ENCODE data around the gene MOB3B.

DNA sequence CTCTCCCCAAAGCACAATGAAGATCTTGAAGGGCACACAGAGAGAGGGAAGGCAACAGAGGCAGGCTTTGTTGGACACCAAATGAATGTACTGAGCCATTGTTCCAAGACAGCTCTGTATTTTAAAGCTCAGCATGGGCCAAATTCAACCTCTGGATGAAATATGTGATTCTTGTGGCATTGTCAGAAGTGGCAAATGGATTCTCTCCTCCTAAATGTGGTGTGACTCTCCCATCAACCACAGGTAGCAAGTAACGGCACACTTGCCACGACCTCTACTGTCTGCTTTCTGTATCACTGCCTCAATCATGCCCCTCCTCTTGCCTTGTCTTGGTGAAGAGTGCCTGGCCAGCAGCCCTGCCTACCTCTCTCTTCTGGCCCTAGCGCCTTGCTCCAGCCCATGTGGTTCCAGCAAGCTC is 6.1 kb upstream of the MOB3B start:
- no peak for TF ChIP-seq POLR2A (IDR thresholded peaks at IDR 0.05)
- TF ChIP-seq, protein P1, sequence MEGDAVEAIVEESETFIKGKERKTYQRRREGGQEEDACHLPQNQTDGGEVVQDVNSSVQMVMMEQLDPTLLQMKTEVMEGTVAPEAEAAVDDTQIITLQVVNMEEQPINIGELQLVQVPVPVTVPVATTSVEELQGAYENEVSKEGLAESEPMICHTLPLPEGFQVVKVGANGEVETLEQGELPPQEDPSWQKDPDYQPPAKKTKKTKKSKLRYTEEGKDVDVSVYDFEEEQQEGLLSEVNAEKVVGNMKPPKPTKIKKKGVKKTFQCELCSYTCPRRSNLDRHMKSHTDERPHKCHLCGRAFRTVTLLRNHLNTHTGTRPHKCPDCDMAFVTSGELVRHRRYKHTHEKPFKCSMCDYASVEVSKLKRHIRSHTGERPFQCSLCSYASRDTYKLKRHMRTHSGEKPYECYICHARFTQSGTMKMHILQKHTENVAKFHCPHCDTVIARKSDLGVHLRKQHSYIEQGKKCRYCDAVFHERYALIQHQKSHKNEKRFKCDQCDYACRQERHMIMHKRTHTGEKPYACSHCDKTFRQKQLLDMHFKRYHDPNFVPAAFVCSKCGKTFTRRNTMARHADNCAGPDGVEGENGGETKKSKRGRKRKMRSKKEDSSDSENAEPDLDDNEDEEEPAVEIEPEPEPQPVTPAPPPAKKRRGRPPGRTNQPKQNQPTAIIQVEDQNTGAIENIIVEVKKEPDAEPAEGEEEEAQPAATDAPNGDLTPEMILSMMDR (IDR thresholded peaks at IDR 0.05): no peak
